NB4 (cell line): ENCODE data around the gene KPNA4.
"Not testable (repeated sequence)": the region's sequence is repeated elsewhere in the genome, so short reads cannot be mapped to it uniquely, and the experiment has no call there.

Source experiments
- DNase-seq: peaks from one replicate; pipeline ENCODE4 v3.0.0; 2010; ENCODE audit warnings: low read depth
- H3K4me3 ChIP-seq: one replicate; pipeline ENCODE4 v1.5.1; 2011; ENCODE audit warnings: mild to moderate bottlenecking, low read depth, low read length, moderate library complexity
- MAX ChIP-seq: IDR thresholded peaks from 2 replicates; pipeline ENCODE4 v1.6.1; 2011; ENCODE audit warnings: low read depth, low read length
- MYC ChIP-seq: IDR thresholded peaks from 2 replicates; pipeline ENCODE4 v1.6.1; 2011; ENCODE audit warnings: low read depth, low read length
- POLR2A ChIP-seq: IDR thresholded peaks from 2 replicates; pipeline ENCODE4 v1.6.1; 2011; ENCODE audit warnings: mild to moderate bottlenecking; ENCODE audit not compliant: insufficient read length; ENCODE audit errors: extremely low read depth
- TF ChIP-seq, protein P1 (sequence below): IDR thresholded peaks from one replicate; pipeline ENCODE4 v1.5.1; 2012; ENCODE audit warnings: low read depth, low read length

Gene KPNA4

GRCh38 chr3:160576621-160577020 is 11.2 kb upstream of the KPNA4 start:
- H3K4me3 ChIP-seq: no peak overlapping the region
- DNase-seq: no peak
- TF ChIP-seq, protein P1, sequence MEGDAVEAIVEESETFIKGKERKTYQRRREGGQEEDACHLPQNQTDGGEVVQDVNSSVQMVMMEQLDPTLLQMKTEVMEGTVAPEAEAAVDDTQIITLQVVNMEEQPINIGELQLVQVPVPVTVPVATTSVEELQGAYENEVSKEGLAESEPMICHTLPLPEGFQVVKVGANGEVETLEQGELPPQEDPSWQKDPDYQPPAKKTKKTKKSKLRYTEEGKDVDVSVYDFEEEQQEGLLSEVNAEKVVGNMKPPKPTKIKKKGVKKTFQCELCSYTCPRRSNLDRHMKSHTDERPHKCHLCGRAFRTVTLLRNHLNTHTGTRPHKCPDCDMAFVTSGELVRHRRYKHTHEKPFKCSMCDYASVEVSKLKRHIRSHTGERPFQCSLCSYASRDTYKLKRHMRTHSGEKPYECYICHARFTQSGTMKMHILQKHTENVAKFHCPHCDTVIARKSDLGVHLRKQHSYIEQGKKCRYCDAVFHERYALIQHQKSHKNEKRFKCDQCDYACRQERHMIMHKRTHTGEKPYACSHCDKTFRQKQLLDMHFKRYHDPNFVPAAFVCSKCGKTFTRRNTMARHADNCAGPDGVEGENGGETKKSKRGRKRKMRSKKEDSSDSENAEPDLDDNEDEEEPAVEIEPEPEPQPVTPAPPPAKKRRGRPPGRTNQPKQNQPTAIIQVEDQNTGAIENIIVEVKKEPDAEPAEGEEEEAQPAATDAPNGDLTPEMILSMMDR: no peak
- TF ChIP-seq MAX (no peak), MYC (no peak), POLR2A (no peak)

GRCh38 chr3:160575589-160575988 is 10.2 kb upstream of the KPNA4 start:
- H3K4me3 ChIP-seq: no peak overlapping the region
- TF ChIP-seq MYC (no peak), MAX (no peak), POLR2A (no peak)
- TF ChIP-seq, protein P1: no peak
- DNase-seq: no peak

DNA sequence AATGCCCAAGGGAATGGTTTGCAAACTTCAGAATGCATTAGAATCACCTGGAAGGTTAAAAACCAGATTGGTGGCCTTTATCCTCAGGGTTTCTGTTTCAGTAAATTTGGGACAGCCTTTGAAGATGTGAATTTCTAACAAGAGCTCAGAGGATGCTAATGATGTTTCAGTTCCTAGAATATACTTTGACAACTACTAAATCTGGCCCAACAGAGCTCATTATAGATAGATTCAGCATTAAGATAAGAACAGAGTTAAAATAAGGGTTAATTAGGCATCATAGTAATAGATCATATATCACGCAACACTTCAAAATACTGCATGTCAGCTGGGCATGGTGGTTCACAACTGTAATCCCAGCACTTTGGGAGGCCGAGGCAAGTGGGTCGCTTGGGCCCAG is 9.3 kb upstream of the KPNA4 start:
- DNase-seq: no peak
- TF ChIP-seq MYC: no peak
- no peak for TF ChIP-seq POLR2A
- no peak for TF ChIP-seq MAX
- TF ChIP-seq, protein P1: no peak
- no peak overlapping the region for H3K4me3 ChIP-seq

DNA sequence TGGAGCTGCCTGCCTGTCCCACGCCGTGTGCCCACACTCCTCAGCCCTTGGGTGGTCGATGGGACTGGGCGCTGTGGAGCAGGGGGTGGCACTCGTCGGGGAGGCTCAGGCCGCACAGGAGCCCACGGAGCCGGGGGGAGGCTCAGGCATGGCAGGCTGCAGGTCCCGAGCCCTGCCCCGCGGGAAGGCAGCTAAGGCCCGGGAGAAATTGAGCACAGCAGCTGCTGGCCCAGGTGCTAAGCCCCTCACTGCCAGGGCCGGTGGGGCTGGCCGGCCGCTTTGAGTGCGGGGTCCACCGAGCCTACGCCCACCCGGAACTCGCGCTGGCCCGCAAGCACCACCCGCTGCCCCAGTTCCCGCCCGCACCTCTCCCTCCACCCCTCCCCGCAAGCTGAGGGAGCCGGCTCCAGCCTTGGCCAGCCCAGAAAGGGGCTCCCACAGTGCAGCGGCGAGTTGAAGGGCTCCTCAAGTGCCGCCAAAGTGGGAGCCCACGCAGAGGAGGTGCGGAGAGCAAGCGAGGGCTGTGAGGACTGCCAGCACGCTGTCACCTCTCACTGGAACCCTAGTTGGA is 8.7 kb upstream of the KPNA4 start:
- H3K4me3 ChIP-seq: not testable (repeated sequence)

DNA sequence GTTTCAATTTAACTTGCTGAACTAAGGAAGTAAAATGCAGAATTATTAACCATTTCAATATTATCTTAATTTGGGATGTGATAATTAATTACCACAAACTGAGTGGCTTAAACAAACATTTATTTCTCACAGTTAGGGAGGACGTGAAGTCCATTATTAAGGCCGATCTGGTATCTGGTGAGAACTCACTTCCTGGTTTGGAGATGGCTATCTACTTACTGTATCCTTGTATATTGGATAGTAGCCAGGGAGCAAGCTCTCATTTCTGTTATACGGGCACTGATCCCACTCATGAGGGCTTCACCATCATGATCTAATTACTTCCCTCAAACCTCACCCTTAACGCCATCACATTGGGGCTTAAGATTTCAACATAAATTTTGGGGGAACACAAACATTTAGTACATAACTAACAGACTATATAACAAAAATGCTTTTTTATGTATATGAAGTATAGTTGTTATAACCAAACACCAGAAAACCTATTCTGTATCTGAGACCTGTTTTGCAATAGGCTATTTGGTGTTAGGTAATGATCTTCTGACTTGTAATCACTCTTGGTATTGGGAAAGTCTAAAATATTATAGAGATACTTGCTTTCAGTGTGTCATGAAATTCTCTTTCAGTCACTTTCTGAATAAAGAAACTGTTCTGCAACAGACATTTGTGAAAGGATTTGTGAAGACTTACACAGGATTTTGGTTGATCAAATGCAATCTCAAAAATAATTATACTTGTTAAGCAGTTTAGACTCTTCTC is 4.7 kb upstream of the KPNA4 start:
- DNase-seq: no peak
- TF ChIP-seq, protein P1: no peak
- no peak for TF ChIP-seq MYC
- no peak for TF ChIP-seq MAX
- no peak for TF ChIP-seq POLR2A
- H3K4me3 ChIP-seq: no peak overlapping the region

More for the DNA sequence above, 8.7 kb upstream of the KPNA4 start:
- DNase-seq: not testable (repeated sequence)

GRCh38 chr3:160568989-160569388 is 3.6 kb upstream of the KPNA4 start:
- no peak overlapping the region for H3K4me3 ChIP-seq
- TF ChIP-seq, protein P1: no peak
- no peak for TF ChIP-seq POLR2A
- TF ChIP-seq MAX: no peak
- TF ChIP-seq MYC: no peak
- DNase-seq: peak; percentile 19
